GM18907 (cell line): ENCODE results near the gene ADAM10.

Experiments used
- ATAC-seq: cut with Tn5 transposase; IDR thresholded peaks from one replicate; pipeline ENCODE4 v1.9.1; 2021; ENCODE audit warnings: mild to moderate bottlenecking, moderate library complexity; ENCODE audit not compliant: unreplicated experiment

The ADAM10 gene

DNA sequence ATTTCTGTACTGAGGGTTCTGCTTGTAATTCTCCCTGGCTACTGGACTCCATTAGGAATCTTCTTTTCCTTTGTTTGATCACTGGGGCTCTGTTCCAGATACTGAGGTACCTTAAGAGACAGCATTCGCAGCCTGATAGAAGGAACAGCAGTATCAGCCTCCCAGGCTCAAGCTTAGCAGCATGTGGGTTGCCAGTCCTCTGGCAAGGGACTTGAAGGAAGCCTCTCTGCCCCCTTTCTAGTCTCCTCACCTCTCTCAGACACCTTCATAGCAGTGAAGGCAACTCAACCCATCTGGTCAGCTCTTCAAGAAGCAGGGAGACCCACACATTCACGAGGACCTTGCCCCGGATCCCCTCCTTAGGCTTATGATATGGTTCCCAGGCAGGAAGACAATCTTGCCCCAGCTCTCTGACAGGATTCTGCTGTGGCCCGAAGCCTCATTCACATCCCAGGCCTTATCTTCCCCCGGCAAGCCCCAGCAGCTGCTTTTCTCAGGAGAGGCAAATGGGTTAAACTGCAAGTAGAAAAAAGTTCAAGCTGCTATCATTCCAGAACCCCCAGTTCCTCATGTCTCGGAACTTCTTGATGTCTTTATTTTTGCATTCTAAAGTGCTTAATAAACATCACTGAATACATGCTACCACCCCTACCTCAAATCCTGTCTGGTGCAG, 164.6 kb downstream of the ADAM10 start:
- no peak for ATAC-seq

DNA sequence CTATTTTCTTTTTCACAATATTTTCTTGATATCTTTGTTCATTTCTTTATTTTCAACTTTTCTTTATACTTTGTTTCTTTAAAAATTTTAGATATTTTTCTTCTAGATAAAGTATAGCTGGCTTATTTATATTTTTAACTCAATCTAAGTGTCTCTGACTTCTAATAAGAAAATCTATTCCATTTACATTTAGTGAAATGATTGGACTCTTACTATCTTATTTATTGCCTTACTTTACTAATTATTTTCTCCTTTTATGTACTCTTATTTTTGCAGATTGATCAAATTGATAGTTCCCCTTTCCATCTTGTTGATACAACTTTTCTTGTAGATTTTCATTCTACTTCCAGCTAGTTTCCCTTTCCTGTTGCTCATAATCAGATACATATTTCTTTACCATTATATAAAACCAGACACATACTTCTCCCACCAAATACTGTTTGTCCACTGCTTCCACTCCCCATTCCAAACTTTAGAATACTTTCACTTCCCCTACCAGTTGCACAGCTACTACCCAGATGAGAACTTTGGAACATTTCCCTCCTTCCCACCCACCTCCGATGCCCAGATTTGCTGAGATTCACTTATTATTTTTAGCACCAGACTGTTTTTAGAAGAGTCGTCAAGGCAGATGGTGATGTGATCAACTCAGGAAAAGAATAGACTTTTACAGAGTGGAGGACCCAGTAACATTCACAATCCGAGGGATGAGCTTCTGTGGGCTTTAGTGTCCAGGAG, 166.2 kb downstream of the ADAM10 start:
- ATAC-seq, result no peak

DNA sequence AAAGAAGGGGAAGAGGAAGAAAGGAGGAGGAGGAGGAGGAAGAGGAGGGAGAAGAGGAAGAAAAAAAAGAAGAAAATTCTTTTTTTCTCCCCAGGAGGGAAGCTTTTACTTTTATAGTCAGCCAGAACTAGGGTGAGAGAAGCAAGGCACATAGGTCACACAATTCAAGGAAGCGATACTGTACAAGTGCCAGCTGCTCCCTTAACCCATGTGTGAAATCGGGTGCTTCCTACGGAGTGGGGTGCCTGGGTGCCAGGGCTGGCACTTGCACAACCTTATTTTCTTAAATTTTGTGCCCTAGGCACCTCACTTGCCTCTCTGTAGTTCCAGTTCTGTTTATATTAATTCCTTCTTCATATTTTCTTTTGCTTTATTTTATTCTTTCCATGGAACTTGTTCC, 167.3 kb downstream of the ADAM10 start:
- no peak for ATAC-seq

DNA sequence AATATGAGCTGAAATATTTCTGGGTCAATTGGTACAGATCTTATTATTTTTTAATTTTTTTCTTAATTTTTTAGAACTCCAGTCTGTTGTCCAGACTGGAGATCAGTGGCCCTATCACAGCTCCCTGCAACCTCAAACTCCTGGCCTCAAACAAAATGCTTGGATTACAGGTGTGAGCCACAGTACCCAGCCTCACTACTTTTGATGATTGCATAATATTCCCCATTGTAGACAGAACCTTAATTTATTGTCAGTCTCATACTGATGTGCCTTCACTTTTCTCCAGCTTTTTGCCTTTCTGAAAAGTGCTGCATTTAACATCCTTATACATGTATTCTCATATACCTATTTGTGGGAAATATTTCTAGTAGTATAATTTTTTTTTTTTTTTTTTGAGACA, 172.8 kb downstream of the ADAM10 start:
- ATAC-seq, result no peak

DNA sequence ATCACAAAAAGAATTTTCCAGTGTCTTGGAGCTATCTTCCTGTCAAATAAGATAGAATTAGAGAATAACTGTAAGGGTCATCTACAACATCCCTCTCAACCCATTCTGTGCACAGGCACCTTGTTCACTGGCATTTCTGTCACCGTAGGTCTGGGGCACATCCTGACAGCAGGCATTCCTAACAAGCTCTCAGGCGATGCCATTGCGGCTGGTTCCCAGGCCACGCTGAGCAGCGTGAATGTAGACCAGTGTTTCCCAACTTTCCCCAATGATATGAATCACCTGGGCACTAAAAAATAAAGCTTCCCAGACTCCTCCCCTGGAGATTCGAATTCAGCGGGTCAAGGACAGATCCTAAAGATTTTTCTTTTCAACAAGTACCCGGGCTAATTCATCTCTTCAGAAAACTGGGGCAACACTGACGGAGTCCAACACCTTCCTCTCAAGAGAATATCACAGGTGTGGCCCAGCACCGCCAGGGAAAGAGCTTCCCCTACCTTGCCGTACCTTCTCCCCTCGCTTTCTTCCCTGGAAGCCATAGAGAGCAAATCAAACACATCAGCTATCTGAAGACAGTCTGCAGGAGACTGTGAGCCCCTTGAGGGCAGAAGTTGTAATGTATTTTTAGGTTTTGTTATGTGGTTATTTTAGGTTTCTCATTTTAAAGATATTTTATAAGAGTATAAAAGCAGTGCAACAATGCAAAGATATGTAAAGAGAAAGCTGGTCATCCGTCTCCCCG, 174.3 kb downstream of the ADAM10 start:
- ATAC-seq, result no peak

DNA sequence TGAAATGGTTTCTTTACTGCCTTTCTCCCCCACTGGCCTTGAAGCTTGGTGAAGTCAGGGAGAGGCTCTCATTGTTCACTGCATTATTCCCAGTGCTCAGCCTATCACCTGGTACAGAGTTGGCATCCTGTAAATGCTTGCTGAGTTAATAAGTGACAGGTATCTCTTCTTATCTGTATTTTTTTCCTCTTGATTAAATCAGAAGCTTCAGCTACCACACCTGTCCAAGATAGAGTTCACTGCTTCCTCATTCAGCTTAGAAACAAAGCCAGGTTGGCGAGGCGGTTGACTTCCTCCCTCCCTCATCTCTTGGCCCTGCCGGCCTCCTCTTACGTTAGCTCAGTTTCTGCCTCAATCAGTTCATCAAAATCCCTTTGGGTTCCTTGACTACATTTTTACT, 174.9 kb downstream of the ADAM10 start:
- no peak for ATAC-seq

DNA sequence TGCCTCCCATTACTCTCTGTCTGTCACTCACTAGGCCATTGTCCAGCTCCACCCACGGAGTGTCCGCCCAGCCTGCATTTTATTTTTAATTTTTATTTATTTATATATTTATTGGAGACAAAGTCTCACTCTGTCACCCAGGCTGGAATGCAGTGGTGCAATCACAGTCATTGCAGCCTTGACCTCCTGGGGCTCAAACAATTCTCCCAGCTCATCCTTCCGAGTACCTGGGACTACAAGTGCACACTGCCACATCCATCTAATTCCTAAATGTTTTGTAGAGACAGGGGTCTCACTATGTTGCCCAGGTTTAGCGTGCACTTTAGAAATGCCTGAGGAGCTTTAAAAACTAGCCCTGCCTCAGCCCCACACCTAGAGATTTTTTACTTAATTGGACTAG, 176.2 kb downstream of the ADAM10 start:
- ATAC-seq, result no peak

DNA sequence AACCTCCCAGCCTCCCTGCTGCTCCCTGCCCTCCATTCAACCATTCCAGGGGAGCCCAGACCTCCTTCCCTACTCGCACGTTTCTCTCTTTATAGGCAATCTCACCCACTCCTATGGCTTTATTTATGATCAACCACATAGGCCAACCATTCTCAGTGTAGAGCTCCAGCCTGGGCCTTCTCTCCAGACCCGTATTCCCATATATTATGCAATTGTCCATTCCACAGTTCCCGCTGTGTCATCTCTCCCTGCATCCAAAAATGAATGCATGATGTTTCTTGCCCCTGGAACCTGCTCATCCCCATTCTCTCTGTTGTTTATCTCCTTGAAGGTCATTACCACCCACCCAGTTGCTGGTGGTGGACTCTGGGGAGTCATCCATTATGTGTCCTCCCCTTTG, 177.0 kb downstream of the ADAM10 start:
- no peak for ATAC-seq

DNA sequence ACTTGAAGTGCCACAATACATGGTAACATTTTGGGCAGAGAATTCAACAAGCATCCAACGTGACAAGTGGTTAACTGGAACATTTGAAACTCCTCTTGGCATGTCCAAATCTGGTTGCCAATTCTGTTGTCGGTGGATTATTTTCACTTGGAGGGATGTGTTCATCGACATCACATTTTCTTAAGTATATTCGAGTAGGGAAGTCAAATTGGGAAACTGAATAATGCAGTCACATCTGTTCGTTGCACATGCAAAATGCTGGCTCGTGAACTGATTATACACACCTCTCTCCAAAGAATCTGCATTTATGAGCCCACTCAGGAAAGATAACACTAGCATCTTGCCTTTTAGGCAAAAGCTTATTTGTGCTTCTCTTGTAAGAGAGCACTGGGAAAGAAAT, 178.0 kb downstream of the ADAM10 start:
- ATAC-seq, result no peak

DNA sequence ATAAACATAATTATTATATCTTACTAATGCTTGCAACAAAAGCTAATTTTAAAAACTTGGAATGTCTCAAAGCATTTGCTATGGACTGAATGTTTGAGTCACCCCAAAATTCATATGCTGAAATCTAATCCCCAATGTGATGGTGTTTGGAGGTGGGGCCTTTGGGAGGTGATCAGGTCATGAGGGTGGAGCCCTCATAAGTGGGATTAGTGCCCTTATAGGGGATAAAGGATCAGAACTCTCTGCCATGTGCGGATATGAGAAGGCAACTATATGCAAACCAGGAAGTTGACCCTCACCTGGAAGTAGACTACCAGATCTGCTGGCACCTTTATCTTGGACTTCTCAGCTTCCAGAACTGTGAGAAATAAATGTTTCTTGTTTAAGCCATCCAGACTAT, 180.1 kb downstream of the ADAM10 start:
- no peak for ATAC-seq

DNA sequence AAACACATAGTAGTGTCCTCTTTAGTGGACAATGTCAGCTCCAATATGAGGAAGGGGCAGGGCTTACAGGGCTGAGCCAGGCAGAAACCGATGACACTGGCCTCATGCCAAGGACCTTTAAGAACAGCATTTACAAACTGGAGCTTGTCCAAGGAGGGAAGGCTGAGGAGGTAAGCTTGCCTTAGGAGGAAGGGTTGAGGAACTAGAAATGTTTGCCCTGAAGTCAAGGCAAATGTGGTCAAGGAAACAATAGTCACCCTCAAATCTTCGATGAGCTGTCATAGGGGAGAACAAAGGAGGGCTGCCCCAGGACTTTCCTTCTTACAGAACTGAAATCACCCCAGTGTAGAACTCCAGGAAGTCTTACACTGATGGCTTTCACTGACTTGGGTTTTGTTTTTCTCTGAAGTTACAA, 181.3 kb downstream of the ADAM10 start:
- no peak for ATAC-seq

DNA sequence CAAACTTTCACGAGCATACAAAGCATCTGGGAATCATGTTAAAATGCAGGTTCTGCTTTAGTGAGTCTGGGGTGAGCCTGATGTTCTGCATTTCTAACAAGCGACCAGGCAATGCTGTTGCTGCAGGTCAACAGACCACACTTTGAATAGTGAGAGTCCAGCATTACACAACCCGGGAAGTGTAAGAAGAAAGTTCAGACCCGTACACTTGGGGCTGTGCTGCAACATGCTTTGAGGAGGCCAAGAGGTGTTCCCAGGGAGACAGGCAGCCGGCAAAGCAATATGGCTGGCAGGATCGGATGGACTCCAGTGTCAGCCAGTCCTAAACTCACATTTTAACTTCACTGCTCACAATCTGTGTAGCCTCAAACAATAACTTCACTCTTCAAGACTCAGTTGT, 183.5 kb downstream of the ADAM10 start:
- no peak for ATAC-seq

DNA sequence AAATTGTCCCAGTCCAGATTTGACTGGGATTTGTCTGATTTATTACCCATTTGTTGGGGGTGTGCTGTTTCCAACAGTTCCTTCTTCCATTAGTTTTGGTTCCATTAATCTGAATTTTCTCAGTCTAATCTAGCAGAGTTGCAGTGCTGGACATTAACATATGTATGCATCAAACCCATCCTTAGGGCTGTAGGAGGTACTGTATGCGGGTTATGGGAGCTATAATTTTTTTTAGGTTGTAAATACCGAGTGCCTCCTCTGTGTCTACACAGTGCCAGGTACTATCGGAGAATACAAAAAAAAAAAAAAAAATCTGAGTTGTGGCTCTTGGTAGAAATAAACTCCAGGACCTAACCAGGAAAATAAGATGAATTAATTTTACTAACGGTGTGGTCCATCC, 183.9 kb downstream of the ADAM10 start:
- no peak for ATAC-seq

DNA sequence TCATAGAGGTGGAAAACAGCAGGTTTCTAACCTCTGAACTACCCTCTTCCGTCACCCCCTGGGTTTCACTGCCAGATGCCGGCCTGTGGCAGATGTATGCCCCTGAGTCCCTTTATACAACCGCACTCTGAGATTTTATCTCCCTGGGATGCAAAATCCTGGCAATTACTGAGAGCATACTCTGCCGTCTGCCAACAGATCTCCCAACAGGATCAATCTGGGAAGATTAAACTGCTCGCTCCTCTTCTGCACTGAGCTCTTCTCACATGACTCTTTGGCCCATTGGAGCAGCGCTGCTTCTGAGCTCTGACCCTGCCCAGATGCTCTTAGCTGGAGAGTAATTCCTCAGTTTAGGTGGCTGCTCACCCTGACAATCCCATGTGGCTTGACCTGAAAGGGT, 184.5 kb downstream of the ADAM10 start:
- no peak for ATAC-seq

DNA sequence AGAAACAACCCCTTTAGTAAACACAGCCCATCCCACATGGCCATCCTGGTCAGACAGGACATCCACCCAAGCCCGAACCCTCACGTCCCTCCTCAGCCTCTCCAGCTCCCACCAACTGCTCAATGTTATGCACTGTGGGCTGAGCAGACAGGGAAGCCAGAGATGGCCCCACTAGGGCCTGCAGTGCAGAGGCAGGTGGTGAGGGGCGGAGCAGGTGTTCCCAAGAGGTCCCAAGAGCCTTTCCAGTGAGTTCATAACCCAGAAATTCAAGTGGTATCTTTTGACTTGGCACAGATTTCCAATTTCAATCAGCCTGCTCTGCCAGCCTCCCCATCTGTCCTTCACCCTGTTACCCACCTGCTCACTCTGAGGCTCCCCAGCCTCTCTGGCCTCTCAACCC, 187.4 kb downstream of the ADAM10 start:
- ATAC-seq, result no peak

DNA sequence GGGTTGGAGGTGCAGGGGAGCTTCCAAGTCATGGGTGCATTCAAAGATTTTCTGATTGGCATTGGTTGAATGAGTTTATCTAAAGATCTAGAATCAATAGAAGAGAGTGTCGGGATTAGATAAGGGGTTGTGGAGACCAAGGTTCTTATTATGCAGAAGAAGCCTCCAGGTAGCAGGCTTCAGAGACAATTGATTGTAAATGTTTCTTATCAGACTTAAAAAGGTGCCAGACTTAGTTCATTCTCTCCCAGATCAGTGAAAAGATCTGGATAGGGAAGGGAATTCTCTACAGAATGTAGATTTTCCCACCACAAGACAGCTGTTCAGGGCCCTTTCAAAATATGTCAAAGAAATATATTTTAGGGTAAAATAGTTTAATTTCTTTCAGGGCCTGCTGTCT, 188.2 kb downstream of the ADAM10 start:
- ATAC-seq, result no peak

DNA sequence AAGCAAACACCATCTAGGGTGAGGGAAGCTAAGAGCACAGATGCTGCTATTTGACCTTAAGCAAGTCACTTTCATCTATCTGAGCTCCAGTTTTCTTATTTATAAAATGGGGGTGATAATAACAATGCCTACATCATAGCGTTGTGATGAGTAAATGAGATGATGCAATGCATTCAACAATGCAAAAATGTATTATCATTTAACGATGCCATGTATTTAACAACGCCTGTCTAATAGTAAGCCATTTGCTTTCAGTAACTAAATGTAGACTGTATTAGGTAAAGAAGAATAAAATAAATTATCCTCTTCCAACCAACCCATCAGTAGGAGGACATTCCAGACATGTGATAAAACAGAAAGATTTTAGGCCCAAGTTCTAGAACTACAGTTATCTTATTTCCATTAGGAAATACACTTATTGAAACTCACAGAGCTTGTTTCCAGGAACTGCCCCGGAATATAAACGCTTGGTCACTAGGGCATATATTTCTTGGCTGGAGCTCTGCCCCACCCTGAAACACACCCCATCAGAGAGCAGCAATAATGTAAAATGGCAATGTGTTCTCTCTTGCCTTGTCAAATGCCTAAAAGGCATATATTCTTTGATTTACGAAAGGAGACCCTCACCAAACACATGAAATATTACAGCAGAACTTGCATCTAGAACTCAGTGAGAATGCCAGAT, 189.5 kb downstream of the ADAM10 start:
- ATAC-seq, result no peak

DNA sequence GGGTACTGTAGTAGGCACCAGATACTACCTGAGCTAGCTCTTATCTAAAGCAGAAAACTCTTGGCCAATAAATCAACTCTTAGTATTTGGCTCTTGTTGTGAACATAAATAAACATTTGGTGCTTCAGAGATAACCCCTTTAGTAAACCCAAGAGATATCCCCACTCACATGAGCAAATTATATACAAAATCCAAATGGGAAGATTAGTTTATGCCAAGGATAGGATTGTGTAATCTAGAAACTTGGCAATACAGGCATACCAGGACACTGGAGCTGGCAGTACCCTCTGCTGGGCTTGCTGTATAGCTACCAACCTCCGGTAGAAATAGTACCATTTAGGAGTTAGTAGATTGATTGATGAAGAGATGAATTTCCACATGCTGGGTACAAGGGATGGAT, 190.7 kb downstream of the ADAM10 start:
- no peak for ATAC-seq

DNA sequence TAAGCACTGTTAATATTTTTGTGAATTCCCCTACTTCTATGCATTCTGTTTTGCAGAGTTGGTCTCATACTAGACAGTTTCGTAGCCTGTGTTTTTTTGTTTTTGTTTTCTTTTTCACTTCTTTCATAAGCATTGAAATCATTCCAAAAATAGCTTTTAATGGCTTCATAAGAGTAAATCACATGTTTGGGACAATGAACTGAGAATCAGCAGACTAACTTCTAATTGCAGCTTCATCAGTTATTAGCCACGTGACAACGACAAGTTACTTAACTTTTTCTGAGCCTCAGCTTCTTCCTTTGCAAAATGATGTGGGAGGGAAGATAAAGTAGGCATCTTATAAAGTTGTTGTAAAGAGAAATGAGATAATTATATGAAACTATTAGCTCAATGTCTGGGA, 193.0 kb downstream of the ADAM10 start:
- ATAC-seq, result no peak

DNA sequence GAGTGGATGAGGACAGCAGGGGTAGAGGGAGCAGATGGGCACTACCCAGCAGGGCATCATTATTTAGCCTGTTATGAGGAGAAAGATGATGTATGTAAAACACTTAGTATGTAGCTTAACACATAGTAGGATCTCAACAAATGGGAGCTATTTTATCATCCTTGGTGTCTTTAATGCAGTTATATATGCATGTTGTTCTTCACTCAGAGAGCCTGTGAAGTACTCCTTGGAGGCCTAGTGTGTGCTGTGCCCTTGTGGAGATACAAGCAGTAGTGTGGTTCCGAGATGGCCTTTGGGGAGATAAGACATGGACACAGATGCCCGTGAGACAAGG, 193.5 kb downstream of the ADAM10 start:
- no peak for ATAC-seq

DNA sequence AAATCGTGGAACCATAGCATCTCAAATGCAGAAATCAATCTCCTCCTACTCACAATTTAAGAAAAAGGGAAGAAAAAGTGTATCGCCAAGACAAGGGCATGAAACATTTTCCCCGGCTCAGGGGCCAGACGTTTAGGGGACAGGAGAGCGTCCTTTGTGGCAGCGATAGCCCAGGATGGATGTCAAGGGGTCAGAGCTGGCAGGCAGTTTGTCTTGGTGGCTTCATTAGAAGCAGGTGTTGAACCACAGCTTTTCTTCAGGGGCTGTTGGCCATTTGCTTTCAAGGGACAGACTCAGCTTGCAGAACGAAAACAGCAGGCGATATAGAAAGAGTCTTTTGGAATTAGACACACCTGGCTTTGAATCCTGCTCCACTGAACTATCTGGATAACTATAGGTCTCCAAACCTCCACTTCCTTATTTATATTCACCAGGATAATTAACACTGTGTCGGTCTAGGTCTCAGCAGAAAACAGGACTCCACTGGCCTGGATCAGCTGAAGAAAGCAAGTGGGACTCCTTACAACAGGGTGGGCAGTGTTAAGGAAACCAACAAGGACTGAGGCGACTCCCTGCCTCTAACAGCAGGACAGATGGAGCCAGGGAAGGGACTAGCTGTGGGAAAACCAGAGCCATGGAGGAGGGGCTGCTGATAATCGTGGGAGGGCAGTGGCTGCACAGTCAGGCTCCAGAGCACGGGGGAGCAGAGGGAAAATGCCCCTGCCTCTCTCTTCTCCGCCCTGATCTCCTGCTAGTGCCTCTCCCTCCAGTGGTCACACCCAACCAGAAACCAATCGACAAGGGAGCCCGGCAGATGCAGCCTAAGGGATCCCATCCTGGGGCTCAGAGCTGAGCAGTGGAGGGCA, 194.1 kb downstream of the ADAM10 start:
- ATAC-seq, result no peak
